K562 (cell line): ENCODE data around the gene CCK. TPM values are rescaled to one million over a fixed set of nuclear protein-coding genes. Genes with fewer than 3 reads are reported as not detected.

Experiments
- CBFB ChIP-seq: sonication (generic); formaldehyde crosslinking; IDR thresholded peaks from 2 replicates; pipeline ENCODE4 v1.4.0; 2020; ENCODE audit warnings: mild to moderate bottlenecking, missing genetic modification reagents
- E2F3 ChIP-seq: fragments of 250-450 bp; sonication (Bioruptor Pico); IDR thresholded peaks from 2 replicates; pipeline ENCODE4 v1.4.0; 2020; ENCODE audit warnings: mild to moderate bottlenecking
- GABPB2 ChIP-seq: fragments of 250-450 bp; sonication (Bioruptor Pico); conservative IDR thresholded peaks from 2 replicates; pipeline ENCODE4 v1.5.1; 2021; ENCODE audit warnings: mild to moderate bottlenecking
- GATAD2B ChIP-seq: fragments of 450-650 bp; IDR thresholded peaks from 2 replicates; pipeline ENCODE4 v1.6.1; 2017; ENCODE audit warnings: mild to moderate bottlenecking, borderline replicate concordance
- HMGN3 ChIP-seq: IDR thresholded peaks from 2 replicates; pipeline ENCODE4 v1.6.1; 2011; ENCODE audit warnings: borderline replicate concordance, low read depth, mild to moderate bottlenecking, mixed read lengths, low read length; ENCODE audit not compliant: insufficient read length; ENCODE audit errors: extremely low read depth
- MECOM ChIP-seq: fragments of 250-450 bp; sonication (Bioruptor Pico); IDR thresholded peaks from 2 replicates; pipeline ENCODE4 v1.8.0; 2022; ENCODE audit warnings: inconsistent platforms
- MEF2A ChIP-seq: IDR thresholded peaks from 2 replicates; pipeline ENCODE4 v1.6.1; 2011; ENCODE audit warnings: low read depth, mild to moderate bottlenecking, low read length, moderate library complexity; ENCODE audit not compliant: control insufficient read depth
- PHF21A ChIP-seq: fragments of 450-650 bp; IDR thresholded peaks from 2 replicates; pipeline ENCODE4 v1.6.1; 2017; ENCODE audit warnings: low read depth, borderline replicate concordance
- PRMT5 ChIP-seq: sonication (generic); formaldehyde crosslinking; IDR thresholded peaks from 2 replicates; pipeline ENCODE4 v1.5.0; 2020; ENCODE audit warnings: missing genetic modification reagents
- REST ChIP-seq, 2 experiments: fragments of 450-650 bp; formaldehyde crosslinking in 1 of 2; IDR thresholded peaks; 2 replicates each; pipeline versions ENCODE4 v1.4.0 to v1.6.1; 2014 to 2020; ENCODE audit warnings: mild to moderate bottlenecking in 2 of 2, borderline replicate concordance in 1 of 2, low read depth in 1 of 2
- RFX1 ChIP-seq: fragments of 450-650 bp; IDR thresholded peaks from 2 replicates; pipeline ENCODE4 v1.6.1; 2016; ENCODE audit warnings: mild to moderate bottlenecking, moderate library complexity
- SLC30A9 ChIP-seq: fragments of 250-450 bp; sonication (Bioruptor Pico); IDR thresholded peaks from 2 replicates; pipeline ENCODE4 v1.8.0; 2022; ENCODE audit warnings: mild to moderate bottlenecking, moderate library complexity
- TAF15 ChIP-seq: fragments of 200-400 bp; formaldehyde crosslinking; IDR thresholded peaks from 2 replicates; pipeline ENCODE4 v1.6.1; 2017; ENCODE audit warnings: mild to moderate bottlenecking, low read depth, low read length, moderate library complexity
- TGIF2 ChIP-seq: sonication (generic); formaldehyde crosslinking; IDR thresholded peaks from 2 replicates; pipeline ENCODE4 v1.8.1; 2022; ENCODE audit warnings: mild to moderate bottlenecking, missing genetic modification reagents, moderate library complexity
- ZKSCAN1 ChIP-seq: fragments of 150-350 bp; IDR thresholded peaks from 2 replicates; pipeline ENCODE4 v1.6.1; 2016; ENCODE audit warnings: low read depth, low read length
- ZNF263 ChIP-seq: sonication (generic); formaldehyde crosslinking; IDR thresholded peaks from 2 replicates; pipeline ENCODE4 v1.8.0; 2022; ENCODE audit warnings: mild to moderate bottlenecking, missing genetic modification reagents, borderline replicate concordance
- ZNF644 ChIP-seq: fragments of 200-800 bp; sonication (Bioruptor generic); IDR thresholded peaks from 2 replicates; pipeline ENCODE4 v1.6.1; 2016; ENCODE audit warnings: low read depth, missing genetic modification characterization, missing compliant biosample characterization
- ZNF740 ChIP-seq, 3 experiments: fragments of 200-800 bp in 1 of 3; sonication (Bioruptor generic) in 1 of 3; sonication (generic) in 1 of 3; formaldehyde crosslinking in 1 of 3; IDR thresholded peaks; 2 replicates each; pipeline versions ENCODE4 v1.6.1 to v1.8.0; 2016 to 2022; ENCODE audit warnings: mild to moderate bottlenecking in 2 of 3, missing compliant biosample characterization in 2 of 3, missing genetic modification characterization in 2 of 3, missing genetic modification reagents in 1 of 3
- ZNF766 ChIP-seq: fragments of 200-800 bp; sonication (Bioruptor generic); conservative IDR thresholded peaks from 2 replicates; pipeline ENCODE4 v1.6.1; 2016; ENCODE audit warnings: missing genetic modification characterization, missing compliant biosample characterization
- polyA plus RNA-seq, 8 experiments: library from polyadenylated mRNA; depleted of rRNA in 4 of 8; stranded (reverse) in 5 of 8; unstranded in 3 of 8; fragments of >200 nt; fragmentation: Nextera tagmentation in 2 of 8; fragmentation: Illumina TruSeq in 1 of 8; extraction: Ambion mirVana in 2 of 8; extraction: Trizol in 1 of 8; gene quantifications; 2 replicates each; pipeline versions ENCODE4 v1.2.1 to v1.2.3, GENCODE V29; 2011 to 2014; ENCODE audit warnings: inconsistent platforms in 1 of 8, missing spikeins in 1 of 8
- total RNA-seq, 7 experiments: library from RNA; depleted of rRNA in 6 of 7; stranded (reverse); fragments of >200 nt in 6 of 7; fragmentation: Illumina TruSeq in 2 of 7; extraction: Trizol in 2 of 7; gene quantifications; 2 replicates each; pipeline versions ENCODE4 v1.2.1 to v1.2.3, GENCODE V29; 2011 to 2021; ENCODE audit warnings: low replicate concordance in 1 of 7
- TF ChIP-seq, protein P1 (sequence below): sonication (generic); formaldehyde crosslinking; IDR thresholded peaks from 2 replicates; pipeline ENCODE4 v1.8.0; 2022; ENCODE audit warnings: mild to moderate bottlenecking, missing genetic modification reagents

Gene CCK
- total and polyA plus RNA-seq, 9 of the 15 experiments (the other 6 are each of a cell fraction or from before 2014, with no cell fraction given), result not detected

GRCh38 chr3:42300013-42300412 is 34.0 kb upstream of the CCK start (continued):
- TF ChIP-seq SLC30A9 (CRISPR knock-in tag) (no peak), RFX1 (no peak), TAF15 (no peak), MEF2A (no peak), GATAD2B (no peak), ZNF263 (CRISPR knock-in tag) (no peak; the same call in 1 of the 2 replicates), HMGN3 (no peak), ZKSCAN1 (no peak), PHF21A (no peak), ZNF766 (CRISPR knock-in tag) (peak; percentile 75), REST (IDR thresholded peaks at IDR 0.05; ENCODE audit: borderline replicate concordance) (peak; percentile 99), REST (CRISPR knock-in tag; IDR thresholded peaks at IDR 0.05; ENCODE audit: low read depth) (peak; percentile 95), CBFB (CRISPR knock-in tag) (no peak), TGIF2 (CRISPR knock-in tag) (no peak), E2F3 (CRISPR knock-in tag) (no peak), ZNF644 (tag) (no peak), MECOM (CRISPR knock-in tag) (no peak), PRMT5 (CRISPR knock-in tag) (peak; percentile 83; the same call in 1 of the 2 replicates), ZNF740 (CRISPR knock-in tag; IDR thresholded peaks at IDR 0.05) (no peak), ZNF740 (tag; IDR thresholded peaks at IDR 0.05) (no peak), GABPB2 (CRISPR knock-in tag) (no peak)
- TF ChIP-seq, protein P1, sequence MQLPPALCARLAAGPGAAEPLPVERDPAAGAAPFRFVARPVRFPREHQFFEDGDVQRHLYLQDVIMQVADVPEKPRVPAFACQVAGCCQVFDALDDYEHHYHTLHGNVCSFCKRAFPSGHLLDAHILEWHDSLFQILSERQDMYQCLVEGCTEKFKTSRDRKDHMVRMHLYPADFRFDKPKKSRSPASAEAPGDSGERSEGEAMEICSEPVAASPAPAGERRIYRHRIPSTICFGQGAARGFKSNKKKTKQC (CRISPR knock-in tag), result 0 out of 2 replicates have a peak, but pooled peaks have one; percentile 49
